HG03039 (cell line): Measurements from ENCODE around the gene FAM149A.
A peak's percentile ranks its signal among the peaks of the same experiment; 100 is the strongest.

ENCODE experiments used
- ATAC-seq: cut with Tn5 transposase; IDR thresholded peaks from one replicate; pipeline ENCODE4 v1.9.1; 2021; ENCODE audit warnings: mild to moderate bottlenecking, moderate library complexity; ENCODE audit not compliant: unreplicated experiment

The FAM149A gene

GRCh38 chr4:186200516-186200915 is 96.0 kb downstream of the FAM149A start:
- no peak for ATAC-seq

GRCh38 chr4:186201010-186201409 is 96.5 kb downstream of the FAM149A start:
- ATAC-seq = no peak

- peak; percentile 97 for ATAC-seq
Observed at GRCh38 chr4:186201535-186202230, 97.2 kb downstream of the FAM149A start.

- ATAC-seq = no peak
Observed at GRCh38 chr4:186202490-186203140, 98.1 kb downstream of the FAM149A start.

- ATAC-seq = no peak
Observed at GRCh38 chr4:186203406-186203805, 98.9 kb downstream of the FAM149A start.

- ATAC-seq = no peak
Observed at GRCh38 chr4:186204103-186204559, 99.6 kb downstream of the FAM149A start.

- ATAC-seq = no peak
Observed at GRCh38 chr4:186204686-186205085, 100.2 kb downstream of the FAM149A start.

GRCh38 chr4:186205156-186205555 is 100.7 kb downstream of the FAM149A start:
- no peak for ATAC-seq

- ATAC-seq = no peak
Observed at GRCh38 chr4:186216465-186217024, 112.0 kb downstream of the FAM149A start.

GRCh38 chr4:186217733-186218293 is 113.3 kb downstream of the FAM149A start:
- no peak for ATAC-seq

- no peak for ATAC-seq
Observed at GRCh38 chr4:186221624-186222023, 117.1 kb downstream of the FAM149A start.
